ENCODE results near the gene COX8C. TPM values are rescaled to one million over a fixed set of nuclear protein-coding genes. Genes with fewer than 3 reads are reported as not detected.

Gene COX8C
- total RNA-seq, 1 experiment from 2014 or later = not detected

GRCh38 chr14:93317875-93318807 is 28.8 kb upstream of the COX8C start:
- Histone ChIP-seq H2AFZ (ENCODE audit: low read length) (no peak overlapping the region), H3K4me1 (ENCODE audit: low read length) (peaks cover 14% of the 10 kb centered on the region), H4K20me1 (ENCODE audit: insufficient read depth, low read depth, low read length) (no peaks in the 10 kb centered on the region), H3K4me2 (ENCODE audit: low read depth, low read length, poor library complexity, severe bottlenecking) (no peak overlapping the region), H3K9me3 (ENCODE audit: low read length) (peaks cover 4% of the 10 kb centered on the region; the same call in 1 of the 2 replicates), H3K9me2 (replicated peaks; ENCODE audit: insufficient read depth, low read length) (no peaks in the 10 kb centered on the region), H3K4me3 (ENCODE audit: low read length) (no peak overlapping the region), H3K36me3 (ENCODE audit: insufficient read depth, low read length) (peaks cover 35% of the 10 kb centered on the region), H3K27me3 (ENCODE audit: low read length) (no peaks in the 10 kb centered on the region), H3K9ac (ENCODE audit: low read length) (no peak overlapping the region), H3K27ac (ENCODE audit: low read length) (no peak overlapping the region), H3K79me2 (ENCODE audit: low read length) (peaks cover 100% of the 10 kb centered on the region)
- no peak for DNase-seq

GRCh38 chr14:93318927-93319326 is 28.1 kb upstream of the COX8C start:
- Histone ChIP-seq H2AFZ (ENCODE audit: low read length) (no peak overlapping the region), H3K9ac (ENCODE audit: low read length) (no peak overlapping the region), H3K9me3 (ENCODE audit: low read length) (peaks cover 4% of the 10 kb centered on the region; the same call in 1 of the 2 replicates), H4K20me1 (ENCODE audit: insufficient read depth, low read depth, low read length) (no peaks in the 10 kb centered on the region), H3K4me1 (ENCODE audit: low read length) (peaks cover 14% of the 10 kb centered on the region), H3K4me3 (ENCODE audit: low read length) (no peak overlapping the region), H3K27me3 (ENCODE audit: low read length) (no peaks in the 10 kb centered on the region), H3K79me2 (ENCODE audit: low read length) (peaks cover 100% of the 10 kb centered on the region), H3K4me2 (ENCODE audit: low read depth, low read length, poor library complexity, severe bottlenecking) (no peak overlapping the region), H3K27ac (ENCODE audit: low read length) (no peak overlapping the region), H3K9me2 (replicated peaks; ENCODE audit: insufficient read depth, low read length) (no peaks in the 10 kb centered on the region), H3K36me3 (ENCODE audit: insufficient read depth, low read length) (peaks cover 42% of the 10 kb centered on the region)
- DNase-seq = no peak

GRCh38 chr14:93319494-93319893 is 27.5 kb upstream of the COX8C start:
- Histone ChIP-seq H3K36me3 (ENCODE audit: insufficient read depth, low read length) (peaks cover 48% of the 10 kb centered on the region), H3K4me1 (ENCODE audit: low read length) (peaks cover 14% of the 10 kb centered on the region), H4K20me1 (ENCODE audit: insufficient read depth, low read depth, low read length) (no peaks in the 10 kb centered on the region), H3K9ac (ENCODE audit: low read length) (no peak overlapping the region), H2AFZ (ENCODE audit: low read length) (no peak overlapping the region), H3K9me3 (ENCODE audit: low read length) (peaks cover 4% of the 10 kb centered on the region; the same call in 1 of the 2 replicates), H3K4me3 (ENCODE audit: low read length) (no peak overlapping the region), H3K9me2 (replicated peaks; ENCODE audit: insufficient read depth, low read length) (no peaks in the 10 kb centered on the region), H3K27ac (ENCODE audit: low read length) (peak overlapping the region; percentile 12; the same call in 1 of the 2 replicates), H3K4me2 (ENCODE audit: low read depth, low read length, poor library complexity, severe bottlenecking) (no peak overlapping the region), H3K27me3 (ENCODE audit: low read length) (no peaks in the 10 kb centered on the region), H3K79me2 (ENCODE audit: low read length) (peaks cover 100% of the 10 kb centered on the region)
- DNase-seq = no peak

GRCh38 chr14:93319958-93320357 is 27.0 kb upstream of the COX8C start:
- H3K4me3 ChIP-seq (ENCODE audit: low read length) = no peak overlapping the region
- H3K27me3 ChIP-seq (ENCODE audit: low read length) = no peaks in the 10 kb centered on the region
- no peak overlapping the region for H3K9ac ChIP-seq (ENCODE audit: low read length)
- no peak overlapping the region for H2AFZ ChIP-seq (ENCODE audit: low read length)
- no peak overlapping the region for H3K4me2 ChIP-seq (ENCODE audit: low read depth, low read length, poor library complexity, severe bottlenecking)
- peaks cover 100% of the 10 kb centered on the region for H3K79me2 ChIP-seq (ENCODE audit: low read length)
- H3K36me3 ChIP-seq (ENCODE audit: insufficient read depth, low read length) = peaks cover 51% of the 10 kb centered on the region
- no peaks in the 10 kb centered on the region for H4K20me1 ChIP-seq (ENCODE audit: insufficient read depth, low read depth, low read length)
- H3K27ac ChIP-seq (ENCODE audit: low read length) = peak overlapping the region; percentile 12; the same call in 1 of the 2 replicates
- H3K9me3 ChIP-seq (ENCODE audit: low read length) = peaks cover 4% of the 10 kb centered on the region; the same call in 1 of the 2 replicates
- no peak for DNase-seq
- H3K4me1 ChIP-seq (ENCODE audit: low read length) = peaks cover 14% of the 10 kb centered on the region
- H3K9me2 ChIP-seq (replicated peaks; ENCODE audit: insufficient read depth, low read length) = no peaks in the 10 kb centered on the region

GRCh38 chr14:93320489-93320888 is 26.5 kb upstream of the COX8C start:
- no peak overlapping the region for H3K4me2 ChIP-seq (ENCODE audit: low read depth, low read length, poor library complexity, severe bottlenecking)
- no peaks in the 10 kb centered on the region for H3K27me3 ChIP-seq (ENCODE audit: low read length)
- H4K20me1 ChIP-seq (ENCODE audit: insufficient read depth, low read depth, low read length) = no peaks in the 10 kb centered on the region
- H3K4me3 ChIP-seq (ENCODE audit: low read length) = no peak overlapping the region
- no peaks in the 10 kb centered on the region for H3K9me2 ChIP-seq (replicated peaks; ENCODE audit: insufficient read depth, low read length)
- no peak overlapping the region for H2AFZ ChIP-seq (ENCODE audit: low read length)
- peak overlapping the region; percentile 12; the same call in 1 of the 2 replicates for H3K27ac ChIP-seq (ENCODE audit: low read length)
- H3K4me1 ChIP-seq (ENCODE audit: low read length) = peaks cover 14% of the 10 kb centered on the region
- peaks cover 100% of the 10 kb centered on the region for H3K79me2 ChIP-seq (ENCODE audit: low read length)
- 0 out of 2 replicates have a peak overlapping the region, but pooled peaks have one; percentile 1 for H3K9ac ChIP-seq (ENCODE audit: low read length)
- no peak for DNase-seq
- peaks cover 4% of the 10 kb centered on the region; the same call in 1 of the 2 replicates for H3K9me3 ChIP-seq (ENCODE audit: low read length)
- H3K36me3 ChIP-seq (ENCODE audit: insufficient read depth, low read length) = peaks cover 49% of the 10 kb centered on the region

GRCh38 chr14:93322929-93323599 is 23.9 kb upstream of the COX8C start:
- Histone ChIP-seq H3K4me2 (ENCODE audit: low read depth, low read length, poor library complexity, severe bottlenecking) (no peak overlapping the region), H2AFZ (ENCODE audit: low read length) (no peak overlapping the region), H3K4me3 (ENCODE audit: low read length) (no peak overlapping the region), H4K20me1 (ENCODE audit: insufficient read depth, low read depth, low read length) (no peaks in the 10 kb centered on the region; the same call in 1 of the 2 replicates), H3K27me3 (ENCODE audit: low read length) (no peaks in the 10 kb centered on the region), H3K9me2 (replicated peaks; ENCODE audit: insufficient read depth, low read length) (no peaks in the 10 kb centered on the region), H3K79me2 (ENCODE audit: low read length) (peaks cover 100% of the 10 kb centered on the region), H3K9me3 (ENCODE audit: low read length) (no peaks in the 10 kb centered on the region), H3K27ac (ENCODE audit: low read length) (no peak overlapping the region), H3K9ac (ENCODE audit: low read length) (no peak overlapping the region), H3K36me3 (ENCODE audit: insufficient read depth, low read length) (peaks cover 37% of the 10 kb centered on the region), H3K4me1 (ENCODE audit: low read length) (peaks cover 14% of the 10 kb centered on the region)
- DNase-seq = no peak

- Histone ChIP-seq H3K79me2 (ENCODE audit: low read length) (peaks cover 100% of the 10 kb centered on the region), H3K4me2 (ENCODE audit: low read depth, low read length, poor library complexity, severe bottlenecking) (no peak overlapping the region), H3K36me3 (ENCODE audit: insufficient read depth, low read length) (peaks cover 31% of the 10 kb centered on the region), H2AFZ (ENCODE audit: low read length) (no peak overlapping the region), H3K4me3 (ENCODE audit: low read length) (no peak overlapping the region), H3K27ac (ENCODE audit: low read length) (no peak overlapping the region), H3K9ac (ENCODE audit: low read length) (no peak overlapping the region), H4K20me1 (ENCODE audit: insufficient read depth, low read depth, low read length) (no peaks in the 10 kb centered on the region; the same call in 1 of the 2 replicates), H3K9me3 (ENCODE audit: low read length) (no peaks in the 10 kb centered on the region), H3K27me3 (ENCODE audit: low read length) (no peaks in the 10 kb centered on the region), H3K4me1 (ENCODE audit: low read length) (peaks cover 14% of the 10 kb centered on the region), H3K9me2 (replicated peaks; ENCODE audit: insufficient read depth, low read length) (no peaks in the 10 kb centered on the region)
- DNase-seq = no peak
These were observed 23.3 kb upstream of the COX8C start for GRCh38 chr14:93323600-93324174.

- Histone ChIP-seq H4K20me1 (ENCODE audit: insufficient read depth, low read depth, low read length) (peaks cover 6% of the 10 kb centered on the region), H3K9ac (ENCODE audit: low read length) (no peak overlapping the region), H3K79me2 (ENCODE audit: low read length) (peaks cover 100% of the 10 kb centered on the region), H3K4me2 (ENCODE audit: low read depth, low read length, poor library complexity, severe bottlenecking) (no peak overlapping the region), H3K36me3 (ENCODE audit: insufficient read depth, low read length) (peaks cover 25% of the 10 kb centered on the region; the same call in 1 of the 2 replicates), H3K9me3 (ENCODE audit: low read length) (no peaks in the 10 kb centered on the region), H3K27me3 (ENCODE audit: low read length) (no peaks in the 10 kb centered on the region), H3K4me3 (ENCODE audit: low read length) (no peak overlapping the region), H2AFZ (ENCODE audit: low read length) (no peak overlapping the region), H3K9me2 (replicated peaks; ENCODE audit: insufficient read depth, low read length) (no peaks in the 10 kb centered on the region), H3K4me1 (ENCODE audit: low read length) (peaks cover 15% of the 10 kb centered on the region), H3K27ac (ENCODE audit: low read length) (no peak overlapping the region)
- DNase-seq = no peak
These were observed 20.8 kb upstream of the COX8C start for GRCh38 chr14:93326196-93326595.
